ENCODE data around the gene PUS1.

Gene PUS1

GRCh38 chr12:131918311-131919050 is 10.6 kb upstream of the PUS1 start:
- H3K27ac ChIP-seq (ENCODE audit: low read length) = no peak overlapping the region
- no peaks in the 10 kb centered on the region for H3K9me3 ChIP-seq (ENCODE audit: insufficient read depth, low read length)
- peaks cover 8% of the 10 kb centered on the region for H3K4me1 ChIP-seq (ENCODE audit: low read length)
- no peak overlapping the region for H3K9ac ChIP-seq (ENCODE audit: low read length)
- no peaks in the 10 kb centered on the region for H3K79me2 ChIP-seq (ENCODE audit: low read length)
- no peak overlapping the region for H3K4me3 ChIP-seq (ENCODE audit: low read length)
- no peak overlapping the region for H3K4me2 ChIP-seq (ENCODE audit: low read length)
- TF ChIP-seq EZH2phosphoT487 (IDR thresholded peaks at IDR 0.05; ENCODE audit: low read depth) (no peak), CTCF (IDR thresholded peaks at IDR 0.05; ENCODE audit: low read depth, low read length) (no peak)
- no peaks in the 10 kb centered on the region for H3K27me3 ChIP-seq (ENCODE audit: low read depth, low read length)
- peaks cover 15% of the 10 kb centered on the region for H4K20me1 ChIP-seq (ENCODE audit: insufficient read depth, low read length)
- peaks cover 15% of the 10 kb centered on the region for H3K36me3 ChIP-seq (replicated peaks; ENCODE audit: low read depth, low read length)
- no peak overlapping the region for H2AFZ ChIP-seq (ENCODE audit: low read depth, low read length)

GRCh38 chr12:131919051-131919347 is 10.1 kb upstream of the PUS1 start:
- H3K36me3 ChIP-seq (replicated peaks; ENCODE audit: low read depth, low read length) = peaks cover 15% of the 10 kb centered on the region
- H3K4me1 ChIP-seq (ENCODE audit: low read length) = peaks cover 13% of the 10 kb centered on the region
- H3K79me2 ChIP-seq (ENCODE audit: low read length) = no peaks in the 10 kb centered on the region
- H3K9me3 ChIP-seq (ENCODE audit: insufficient read depth, low read length) = no peaks in the 10 kb centered on the region
- no peak overlapping the region for H3K9ac ChIP-seq (ENCODE audit: low read length)
- no peak overlapping the region for H3K27ac ChIP-seq (ENCODE audit: low read length)
- H4K20me1 ChIP-seq (ENCODE audit: insufficient read depth, low read length) = peaks cover 15% of the 10 kb centered on the region
- H3K4me3 ChIP-seq (ENCODE audit: low read length) = no peak overlapping the region
- H3K4me2 ChIP-seq (ENCODE audit: low read length) = no peak overlapping the region
- no peak overlapping the region for H2AFZ ChIP-seq (ENCODE audit: low read depth, low read length)
- TF ChIP-seq CTCF (IDR thresholded peaks at IDR 0.05; ENCODE audit: low read depth, low read length) (no peak), EZH2phosphoT487 (IDR thresholded peaks at IDR 0.05; ENCODE audit: low read depth) (no peak)
- no peaks in the 10 kb centered on the region for H3K27me3 ChIP-seq (ENCODE audit: low read depth, low read length)

- H3K36me3 ChIP-seq (replicated peaks; ENCODE audit: low read depth, low read length) = peaks cover 15% of the 10 kb centered on the region
- H3K4me2 ChIP-seq (ENCODE audit: low read length) = no peak overlapping the region
Observed at GRCh38 chr12:131919366-131920156, 9.5 kb upstream of the PUS1 start.

More at GRCh38 chr12:131919366-131920156, 9.5 kb upstream of the PUS1 start:
- Histone ChIP-seq H3K4me1 (ENCODE audit: low read length) (peaks cover 19% of the 10 kb centered on the region), H3K79me2 (ENCODE audit: low read length) (no peaks in the 10 kb centered on the region), H4K20me1 (ENCODE audit: insufficient read depth, low read length) (peaks cover 15% of the 10 kb centered on the region), H3K4me3 (ENCODE audit: low read length) (no peak overlapping the region), H2AFZ (ENCODE audit: low read depth, low read length) (no peak overlapping the region), H3K27me3 (ENCODE audit: low read depth, low read length) (no peaks in the 10 kb centered on the region), H3K27ac (ENCODE audit: low read length) (no peak overlapping the region), H3K9ac (ENCODE audit: low read length) (no peak overlapping the region), H3K9me3 (ENCODE audit: insufficient read depth, low read length) (no peaks in the 10 kb centered on the region)
- TF ChIP-seq EZH2phosphoT487 (IDR thresholded peaks at IDR 0.05; ENCODE audit: low read depth) (no peak), CTCF (IDR thresholded peaks at IDR 0.05; ENCODE audit: low read depth, low read length) (no peak)
